Fibroblast of skin of left biceps (primary cell): ENCODE data around the gene PTPRN2.
"Not testable (repeated sequence)": the region's sequence is repeated elsewhere in the genome, so short reads cannot be mapped to it uniquely, and the experiment has no call there.

Experiments
- DNase-seq, 2 experiments: peaks; one replicate each; pipeline ENCODE4 v3.0.0-alpha.2; 2013; ENCODE audit warnings: low read depth in 2 of 2

PTPRN2 gene

DNA sequence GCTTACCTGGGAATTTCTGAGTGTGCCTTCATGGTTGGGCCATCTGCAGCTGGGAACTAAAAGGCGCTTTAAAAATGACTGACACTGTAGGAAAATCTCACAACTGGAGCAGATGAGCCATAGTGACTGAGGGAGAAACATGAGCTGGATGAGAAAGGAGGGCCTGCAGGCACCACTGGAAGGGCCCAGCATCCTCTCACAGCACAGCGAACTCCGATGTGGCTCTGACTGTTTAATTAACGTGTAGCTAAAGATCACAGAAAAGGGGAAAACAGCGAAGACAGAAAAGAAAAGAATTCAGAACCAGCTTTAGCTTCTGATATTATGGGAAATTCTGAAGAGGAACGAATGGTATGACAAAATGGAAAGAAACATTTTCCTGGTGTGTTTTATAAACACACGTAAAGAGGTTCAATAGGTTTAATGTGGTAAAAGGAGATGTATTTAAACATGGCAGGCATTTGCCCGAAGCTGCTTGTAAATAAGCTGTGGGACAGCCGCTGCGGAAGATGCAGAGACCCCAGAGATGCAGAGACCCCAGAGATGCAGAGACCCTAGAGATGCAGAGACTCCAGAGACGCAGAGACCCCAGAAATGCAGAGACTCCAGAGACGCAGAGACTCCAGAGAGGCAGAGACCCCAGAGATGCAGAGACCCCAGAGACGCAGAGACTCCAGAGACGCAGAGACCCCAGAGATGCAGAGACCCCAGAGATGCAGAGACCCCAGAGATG, 534.3 kb downstream of the PTPRN2 start:
- DNase-seq = no peak

DNA sequence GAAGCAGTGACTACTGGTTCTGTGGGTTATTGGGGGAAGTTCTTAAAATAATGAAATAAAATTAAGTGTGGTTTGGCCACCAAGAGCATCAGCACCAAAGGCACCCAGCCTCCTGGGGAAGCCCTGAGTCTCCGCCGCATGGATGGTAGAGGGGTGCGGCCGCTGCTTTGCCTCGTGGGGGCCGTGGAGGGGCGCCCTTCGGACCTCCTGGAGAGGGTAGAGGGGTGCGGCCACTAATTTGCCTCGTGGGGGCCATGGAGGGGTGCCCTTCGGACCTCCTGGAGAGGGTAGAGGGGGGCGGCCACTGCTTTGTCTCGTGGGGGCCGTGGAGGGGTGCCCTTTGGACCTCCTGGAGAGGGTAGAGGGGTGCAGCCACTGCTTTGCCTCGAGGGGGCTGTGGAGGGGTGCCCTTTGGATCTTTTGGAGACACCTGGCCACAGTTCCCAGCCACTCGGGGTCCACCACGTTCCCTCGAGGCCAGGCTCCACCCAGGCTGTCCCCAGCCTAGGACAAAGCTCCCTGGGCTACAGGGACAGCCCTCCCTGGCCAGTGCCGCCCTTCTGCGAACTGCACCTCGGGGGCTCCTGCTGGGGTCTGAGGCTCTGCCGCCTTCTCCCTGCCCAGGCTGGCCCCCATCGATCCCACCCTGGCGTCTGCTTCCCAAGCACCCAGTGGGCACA, 535.1 kb downstream of the PTPRN2 start:
- no peak for DNase-seq

DNA sequence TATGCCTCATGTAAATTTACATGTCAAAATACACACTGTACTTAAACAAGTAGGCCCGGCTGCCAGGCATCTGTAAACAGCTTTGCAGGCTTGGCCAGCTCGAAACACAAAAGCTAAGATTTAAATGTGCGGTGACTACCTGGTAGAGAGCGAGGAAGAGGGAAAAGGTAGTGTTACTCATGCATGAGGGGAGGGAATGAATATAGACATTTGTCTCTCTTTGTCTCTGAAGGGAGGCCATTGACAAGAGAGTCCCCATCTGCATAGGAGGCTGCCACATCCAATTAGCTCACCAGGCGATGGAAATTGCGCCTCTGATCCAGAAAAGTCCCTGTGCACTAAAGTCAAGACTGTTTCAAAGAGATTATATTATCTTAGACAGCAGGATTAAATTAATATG, 535.8 kb downstream of the PTPRN2 start:
- DNase-seq = no peak

DNA sequence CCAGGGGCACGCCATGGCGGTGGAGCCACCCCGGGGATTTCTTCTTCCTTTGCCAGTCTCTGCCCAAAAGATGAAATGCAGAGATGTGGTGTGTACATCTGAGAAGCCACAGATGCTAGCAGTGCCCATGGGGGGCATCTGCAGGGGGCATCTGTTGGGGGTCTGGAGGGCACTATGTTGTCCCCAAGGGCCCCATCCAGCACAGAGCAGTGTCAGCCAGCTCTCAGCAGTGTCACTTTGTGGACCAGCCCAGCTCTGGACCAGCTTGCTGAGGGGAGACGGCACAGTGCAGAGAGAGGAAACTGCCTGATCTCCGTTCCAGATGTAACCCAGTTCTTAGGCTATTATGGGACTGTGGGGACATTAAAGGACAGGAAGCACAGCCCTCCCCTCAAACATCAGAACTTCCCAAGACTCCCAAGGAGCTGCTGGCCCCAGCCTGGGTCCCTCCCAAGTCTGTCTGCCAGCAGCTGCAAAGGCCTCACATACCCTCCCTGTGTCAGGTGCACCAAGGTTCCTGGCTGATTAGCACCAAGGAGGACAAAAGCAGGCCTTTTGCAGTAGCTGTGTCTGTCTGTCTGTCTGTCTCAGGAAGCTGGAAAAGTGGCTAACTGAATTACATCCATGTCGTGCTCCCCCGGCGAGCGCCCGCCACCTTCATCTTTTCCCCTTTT, 536.5 kb downstream of the PTPRN2 start:
- no peak for DNase-seq

DNA sequence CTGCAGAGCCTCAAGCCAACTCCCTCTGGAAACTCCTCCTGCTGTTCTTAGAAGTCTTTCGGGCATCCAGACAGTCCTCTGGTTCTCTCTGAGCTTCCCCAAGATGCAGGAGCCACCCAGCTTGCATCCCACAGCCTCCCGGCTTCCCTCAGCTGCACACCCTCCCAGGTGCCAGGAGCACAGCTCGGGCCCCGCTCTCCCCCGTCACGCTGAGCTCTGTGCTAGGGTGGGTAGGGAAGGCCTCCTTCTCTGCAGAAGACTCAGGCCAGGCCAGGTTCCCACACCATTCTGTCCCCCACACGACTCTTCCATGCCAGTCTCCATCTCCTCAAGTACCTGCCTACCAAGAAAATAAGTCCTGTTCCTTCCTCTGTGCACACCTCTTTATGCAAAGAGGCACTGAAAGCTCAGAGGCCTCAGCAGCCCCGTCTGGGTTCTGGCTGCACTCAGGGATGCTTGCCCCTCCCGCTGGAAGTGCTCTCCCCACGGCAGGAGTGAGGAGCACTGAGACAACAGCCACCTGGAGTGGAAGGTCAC, 537.1 kb downstream of the PTPRN2 start:
- no peak for DNase-seq

DNA sequence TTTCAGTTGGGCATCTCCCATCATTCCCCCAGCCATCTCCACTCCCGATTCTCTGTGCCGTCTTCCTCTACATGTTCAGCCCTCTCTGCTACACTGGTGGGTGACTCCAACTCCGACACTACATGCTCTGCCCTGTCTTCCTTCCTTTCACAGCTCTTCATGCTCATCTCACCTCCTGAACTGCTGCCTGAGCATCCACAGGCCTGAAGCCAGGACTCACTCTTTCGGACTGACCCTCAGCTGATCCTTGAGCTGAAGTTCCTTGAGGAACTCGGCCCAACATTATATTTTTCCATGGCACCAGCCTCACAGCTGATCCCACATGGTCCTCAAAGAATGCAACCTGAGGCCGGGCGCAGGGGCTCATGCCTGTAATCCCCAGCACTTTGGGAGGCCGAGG, 538.4 kb downstream of the PTPRN2 start:
- no peak for DNase-seq

DNA sequence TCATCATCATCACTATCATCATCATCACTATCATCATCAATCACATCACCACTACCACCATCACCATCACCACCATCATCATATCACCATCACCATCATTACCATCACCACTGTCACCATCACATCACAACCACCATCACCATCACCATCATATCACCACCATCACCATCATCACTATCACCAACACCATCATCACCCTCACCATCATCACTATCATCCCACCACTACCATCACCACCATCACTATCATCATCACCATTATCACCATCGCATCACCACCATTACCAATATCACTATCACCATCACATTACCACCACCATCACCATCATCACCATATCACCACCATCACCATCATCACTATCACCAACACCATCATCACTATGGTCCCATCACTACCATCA, 539.1 kb downstream of the PTPRN2 start:
- no peak for DNase-seq

DNA sequence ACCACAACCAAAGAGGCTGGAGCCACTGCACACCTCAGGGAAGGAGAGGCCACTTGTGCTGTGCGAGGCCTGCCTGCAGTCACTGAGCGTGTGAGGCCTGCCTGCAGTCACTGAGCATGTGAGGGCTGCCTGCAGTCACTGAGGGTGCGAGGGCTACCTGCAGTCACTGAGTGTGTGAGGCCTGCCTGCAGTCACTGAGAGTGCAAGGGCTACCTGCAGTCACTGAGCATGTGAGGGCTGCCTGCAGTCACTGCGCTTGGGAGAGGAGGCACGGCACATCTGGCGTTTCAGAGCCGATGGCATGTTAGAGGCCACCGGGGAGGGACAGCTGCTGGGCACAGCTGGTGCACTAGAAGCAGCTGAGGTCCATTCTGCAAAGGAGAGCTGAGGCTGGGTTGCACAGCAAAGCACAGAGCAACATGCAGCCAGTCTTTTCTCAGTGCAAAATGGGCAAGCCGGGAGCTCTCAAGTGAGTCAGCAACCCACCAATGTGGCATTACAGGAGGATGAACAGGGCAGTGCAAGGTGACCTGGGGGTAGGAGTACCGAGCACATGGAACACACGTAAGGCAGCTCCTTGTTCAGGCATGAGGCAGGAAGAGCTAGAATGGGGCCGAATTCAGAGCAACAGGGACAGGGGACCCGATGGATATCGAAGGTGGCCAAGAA, 540.1 kb downstream of the PTPRN2 start:
- DNase-seq = no peak

DNA sequence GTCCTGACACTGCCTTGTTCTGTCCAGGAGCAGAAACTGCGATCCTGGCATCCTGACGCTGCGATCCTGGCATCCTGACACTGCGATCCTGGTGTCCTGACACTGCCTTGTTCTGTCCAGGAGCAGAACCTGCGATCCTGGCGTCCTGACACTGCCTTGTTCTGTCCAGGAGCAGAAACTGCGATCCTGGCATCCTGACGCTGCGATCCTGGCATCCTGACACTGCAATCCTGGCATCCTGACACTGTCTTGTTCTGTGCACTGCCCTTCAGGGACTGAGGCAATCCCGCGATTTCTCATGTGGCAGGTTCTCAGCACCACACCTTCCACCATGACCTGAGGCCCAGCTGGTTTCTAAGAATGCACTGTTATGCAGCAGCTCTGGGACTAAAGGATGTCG, 541.4 kb downstream of the PTPRN2 start:
- DNase-seq = not testable (repeated sequence)

DNA sequence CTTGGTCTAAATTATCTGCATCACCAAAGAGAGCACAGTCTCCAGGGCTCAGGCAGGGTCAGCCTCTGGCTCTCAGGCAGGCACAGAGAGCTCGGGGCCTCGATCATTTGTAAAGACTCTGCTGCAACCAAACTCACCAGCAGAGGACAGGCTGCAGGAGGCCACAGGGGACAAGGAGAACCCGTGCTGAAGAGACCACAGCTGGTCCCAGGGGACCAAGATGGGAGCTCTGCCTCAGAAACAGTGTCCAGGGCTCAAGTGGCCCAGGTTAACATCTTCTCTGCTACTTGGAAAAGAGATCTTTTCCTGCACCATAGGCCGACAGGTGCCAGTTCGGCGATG, 543.2 kb downstream of the PTPRN2 start:
- DNase-seq = no peak

DNA sequence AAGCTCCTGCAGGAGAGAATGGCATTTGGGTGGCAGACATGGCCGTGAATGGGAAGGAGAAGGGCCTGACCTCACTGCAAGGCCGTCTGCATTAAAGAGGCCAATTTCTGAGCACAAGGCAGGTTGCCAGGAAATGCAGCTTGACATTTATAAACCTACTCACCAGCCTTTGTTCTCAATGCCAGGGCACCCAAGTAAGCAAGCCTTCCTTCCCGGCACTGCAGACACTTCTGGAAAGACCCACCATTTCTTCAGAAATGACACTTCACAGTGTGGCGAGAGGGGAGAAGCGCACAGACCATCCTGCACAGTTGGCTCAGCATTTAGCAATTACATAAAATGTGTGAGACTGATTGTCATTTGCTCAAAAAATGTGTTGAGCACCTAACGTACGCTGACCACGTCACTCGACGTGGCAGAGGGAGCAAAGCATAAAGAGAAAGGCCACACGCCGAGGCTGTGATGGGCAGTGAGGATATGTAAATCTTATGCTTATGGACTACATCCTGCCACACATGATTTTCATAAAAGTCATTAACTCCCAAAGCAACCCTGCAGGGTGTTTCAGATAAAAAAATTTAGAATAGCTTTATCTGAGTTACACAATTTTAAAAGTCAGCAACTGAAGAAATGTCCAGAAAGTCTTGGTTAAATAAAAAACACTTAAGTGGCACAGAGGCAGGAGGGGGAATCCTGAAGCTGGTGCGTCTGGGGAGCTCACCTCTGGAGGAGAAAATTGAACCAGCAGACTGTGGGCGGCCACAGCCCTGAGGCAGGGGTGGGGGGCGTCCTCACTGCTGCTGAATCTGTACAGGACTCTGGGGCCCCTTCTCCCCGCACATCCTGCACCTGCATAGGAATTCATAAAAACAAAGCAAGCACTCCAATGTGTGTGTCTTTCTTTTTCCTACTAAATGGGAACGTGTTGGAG, 543.8 kb downstream of the PTPRN2 start:
- no peak for DNase-seq

DNA sequence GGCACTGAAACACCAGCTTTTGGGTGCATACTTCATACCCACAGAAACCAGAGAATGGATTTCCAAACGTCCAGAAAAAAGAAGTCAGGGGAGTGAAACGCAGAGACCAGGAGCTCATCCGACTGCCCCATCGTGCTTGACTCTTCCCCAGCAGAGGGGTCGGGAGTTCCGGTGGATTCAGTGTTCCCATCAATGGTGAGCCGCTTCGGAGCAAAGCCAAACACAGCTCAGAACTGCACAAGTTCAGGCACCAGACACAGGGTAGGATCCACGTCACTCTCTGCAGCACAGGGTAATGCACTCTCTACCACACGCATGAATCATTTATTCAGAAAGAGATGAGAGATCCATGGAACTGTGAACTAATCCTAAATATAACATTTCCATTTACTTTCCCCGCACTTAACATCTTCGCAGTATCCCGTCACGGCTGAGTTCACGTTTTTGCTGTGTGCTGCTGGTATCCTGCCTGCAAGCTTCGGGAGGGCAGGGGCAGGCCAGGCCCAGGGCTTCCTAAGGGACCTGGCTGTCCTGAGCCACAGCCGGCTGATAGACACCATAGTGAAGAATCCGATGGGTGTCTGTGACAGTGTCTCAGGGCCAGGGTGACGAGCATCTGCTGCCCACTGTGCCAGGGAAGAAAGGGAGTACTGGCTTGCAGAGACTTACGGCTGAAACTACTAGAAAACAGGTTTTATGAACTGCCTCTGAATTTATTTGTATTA, 545.3 kb downstream of the PTPRN2 start:
- DNase-seq = no peak

DNA sequence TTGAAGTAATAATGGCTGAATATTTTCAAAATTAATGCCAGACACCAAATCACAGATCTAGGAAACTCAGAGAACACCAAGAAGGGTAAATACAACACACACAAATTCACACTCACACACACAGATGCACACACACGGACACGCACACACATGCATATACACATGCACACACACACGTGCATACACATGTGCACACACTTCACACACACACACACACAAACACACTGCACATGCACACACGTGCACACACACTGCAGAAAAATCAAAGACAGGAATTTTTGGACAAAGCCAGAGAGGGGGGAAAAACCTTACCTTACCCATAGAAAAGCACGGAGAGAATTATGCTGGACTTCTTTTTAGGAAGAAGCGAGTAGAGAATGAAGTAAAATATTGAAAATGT, 547.4 kb downstream of the PTPRN2 start:
- no peak for DNase-seq

DNA sequence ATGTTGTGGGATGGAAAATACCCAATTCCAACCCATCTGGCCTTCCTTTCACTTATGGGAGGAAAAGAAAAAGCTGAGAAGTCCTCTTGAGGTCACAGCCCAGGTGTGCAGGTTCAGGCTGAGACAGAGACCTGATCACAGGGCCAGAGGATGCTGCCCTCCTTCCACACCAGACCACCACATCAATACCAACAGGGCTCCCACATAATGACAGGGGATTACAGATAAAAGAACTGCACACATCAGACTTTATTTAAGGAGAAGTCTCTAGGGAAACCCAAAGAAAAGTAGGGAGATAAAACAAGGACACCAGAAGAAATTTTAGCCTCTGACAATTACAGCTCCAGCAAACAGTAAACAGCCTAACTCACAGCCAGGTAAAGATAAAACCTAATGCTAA, 548.4 kb downstream of the PTPRN2 start:
- DNase-seq = no peak

DNA sequence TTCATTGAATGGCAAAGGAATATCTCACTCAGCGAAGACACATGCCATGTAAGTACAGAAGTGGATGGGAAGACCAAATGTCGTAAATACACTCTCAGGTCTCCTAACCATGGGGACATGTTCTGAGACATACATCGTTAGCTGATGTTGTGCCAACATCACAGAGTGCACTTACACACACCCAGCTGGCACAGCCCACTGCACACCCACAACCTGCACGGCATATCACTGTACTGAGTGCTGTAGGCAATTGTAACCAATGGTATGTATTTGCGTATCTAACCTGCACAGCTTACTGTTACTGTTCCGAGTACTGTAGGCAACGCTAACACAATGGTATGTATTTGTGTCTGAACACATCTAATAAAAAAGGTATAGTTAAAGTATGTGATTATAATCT, 550.4 kb downstream of the PTPRN2 start:
- DNase-seq = no peak

DNA sequence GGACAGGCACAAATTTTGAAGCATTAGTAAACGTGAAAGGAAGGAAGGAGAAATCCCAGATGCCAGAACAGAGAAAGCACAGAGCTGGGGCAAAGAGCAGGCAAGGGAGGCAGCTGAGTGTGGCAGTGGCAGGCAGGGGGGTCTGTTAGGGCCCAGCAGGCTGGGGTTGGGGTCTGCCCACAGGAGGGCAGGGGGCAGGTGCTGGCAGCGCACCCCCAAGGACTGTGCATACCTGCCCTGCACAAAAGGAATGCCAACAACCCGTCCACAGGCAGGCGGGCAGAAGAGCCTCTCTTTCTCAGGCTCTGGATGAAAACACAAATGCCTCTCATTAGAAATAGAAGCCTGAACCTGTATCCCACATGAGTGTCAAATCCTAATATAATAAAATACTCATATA, 552.3 kb downstream of the PTPRN2 start:
- no peak for DNase-seq

DNA sequence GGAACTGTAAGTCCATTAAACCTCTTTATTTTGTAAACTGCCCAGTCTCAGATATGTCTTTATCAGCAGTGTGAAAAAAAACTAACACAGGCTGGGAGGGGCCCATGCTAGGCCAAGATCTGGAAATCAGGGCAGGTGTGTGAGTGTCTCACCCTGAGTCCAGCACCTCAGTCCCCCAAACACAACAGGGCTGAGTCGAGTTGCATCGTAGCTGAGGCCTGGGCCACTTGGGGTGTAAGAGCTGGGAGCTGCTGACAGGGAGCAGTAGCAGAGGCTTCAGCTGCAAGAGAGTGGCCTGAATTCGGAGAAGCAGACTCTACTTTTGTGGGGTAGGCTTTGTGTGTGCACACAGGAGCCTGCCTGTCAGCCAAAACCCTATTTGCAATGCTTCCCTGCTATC, 553.1 kb downstream of the PTPRN2 start:
- no peak for DNase-seq

DNA sequence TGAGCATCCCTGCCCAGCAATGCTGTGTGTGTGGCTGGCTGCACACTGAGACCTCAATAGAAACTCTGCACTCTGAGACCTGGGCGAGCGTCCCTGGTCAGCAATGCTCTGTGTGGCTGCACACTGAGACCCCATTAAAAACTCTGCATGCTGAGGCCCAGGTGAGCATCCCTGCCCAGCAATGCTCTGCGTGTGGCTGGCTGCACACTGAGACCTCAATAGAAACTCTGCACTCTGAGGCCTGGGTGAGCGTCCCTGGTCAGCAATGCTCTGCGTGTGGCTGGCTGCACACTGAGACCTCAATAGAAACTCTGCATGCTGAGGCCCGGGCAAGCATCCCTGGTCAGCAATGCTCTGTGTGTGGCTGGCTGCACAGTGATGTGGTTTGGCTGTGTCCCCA, 553.7 kb downstream of the PTPRN2 start:
- DNase-seq = not testable (repeated sequence)

DNA sequence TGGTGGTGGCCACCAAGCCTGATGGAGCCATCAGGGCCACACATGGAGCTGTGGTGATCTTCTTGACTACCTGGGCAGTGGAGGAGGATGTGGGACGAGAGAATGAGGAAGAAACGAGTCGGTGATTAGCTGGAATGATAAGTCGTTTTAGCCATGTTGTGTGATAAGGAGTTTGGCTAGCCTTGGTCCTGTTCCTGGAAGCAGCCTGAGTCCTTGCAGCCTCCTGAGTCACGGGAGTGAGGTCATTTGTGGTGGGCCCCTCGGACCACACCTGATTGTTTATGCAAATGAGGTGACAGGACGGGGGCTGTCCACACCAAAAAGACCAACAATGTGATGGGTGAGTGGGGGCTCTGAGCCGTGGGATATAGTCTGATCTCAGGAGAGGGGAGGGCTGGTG, 554.4 kb downstream of the PTPRN2 start:
- DNase-seq = no peak

DNA sequence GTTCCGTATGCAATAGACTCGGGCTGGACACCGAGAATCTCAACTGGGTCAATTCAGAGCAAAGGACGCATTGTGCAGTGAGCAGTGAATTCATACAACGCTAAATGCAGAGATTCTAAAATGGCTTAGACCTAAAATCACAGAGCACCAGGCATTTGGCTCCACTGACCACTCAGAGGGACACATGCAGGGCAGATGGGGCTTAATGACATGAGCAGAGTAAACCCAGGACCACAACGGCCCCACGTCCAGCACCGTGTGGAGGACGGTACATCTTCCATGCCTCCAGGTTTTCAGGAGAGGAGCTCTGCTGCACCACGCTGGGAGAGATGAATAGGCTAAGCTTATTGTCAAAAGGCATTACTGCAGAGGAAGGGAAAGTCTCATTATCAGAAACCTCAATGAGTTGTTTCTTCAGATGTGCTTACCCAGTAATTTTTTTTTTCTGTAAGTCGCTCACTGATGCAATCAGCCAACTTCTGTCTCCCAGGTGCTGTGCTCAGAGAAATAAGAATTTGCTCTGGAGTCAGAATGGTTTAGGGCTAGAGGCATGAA, 555.0 kb downstream of the PTPRN2 start:
- no peak for DNase-seq
